ENCODE results near the gene DUSP10.
A peak's percentile ranks its signal among the peaks of the same experiment; 100 is the strongest.

Gene DUSP10

DNA sequence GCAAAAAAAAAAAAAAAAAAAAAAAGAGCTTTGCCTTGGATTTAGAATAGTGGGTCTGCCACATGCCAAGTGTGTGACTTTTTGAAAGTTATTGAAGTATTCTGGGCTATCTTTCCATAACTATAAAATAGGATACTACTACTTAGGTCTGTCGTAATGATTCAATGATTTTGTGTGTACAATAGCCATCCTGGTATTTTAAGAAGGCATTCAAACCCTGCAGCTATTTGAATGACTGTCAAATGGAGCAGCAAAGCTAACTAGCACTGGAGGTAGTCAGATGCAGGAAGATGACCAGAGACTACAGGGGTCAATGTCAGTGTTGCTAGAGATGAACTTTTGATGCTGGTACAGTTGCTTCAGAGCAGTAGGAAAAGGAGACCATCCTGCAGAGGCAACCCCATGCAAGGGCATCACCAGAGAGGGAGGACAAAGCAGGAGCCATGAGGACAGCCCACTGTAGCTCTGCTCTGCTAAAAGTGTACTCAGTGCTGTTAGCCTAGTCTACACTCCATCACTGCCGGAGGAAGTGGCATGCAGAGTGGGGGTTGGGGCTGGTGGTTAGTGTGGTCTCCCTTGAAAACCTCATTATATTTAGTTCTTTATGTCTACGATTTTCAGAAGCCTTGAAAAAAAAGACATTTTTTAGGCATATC is 29.0 kb downstream of the DUSP10 start:
- DNase-seq = no peak

DNA sequence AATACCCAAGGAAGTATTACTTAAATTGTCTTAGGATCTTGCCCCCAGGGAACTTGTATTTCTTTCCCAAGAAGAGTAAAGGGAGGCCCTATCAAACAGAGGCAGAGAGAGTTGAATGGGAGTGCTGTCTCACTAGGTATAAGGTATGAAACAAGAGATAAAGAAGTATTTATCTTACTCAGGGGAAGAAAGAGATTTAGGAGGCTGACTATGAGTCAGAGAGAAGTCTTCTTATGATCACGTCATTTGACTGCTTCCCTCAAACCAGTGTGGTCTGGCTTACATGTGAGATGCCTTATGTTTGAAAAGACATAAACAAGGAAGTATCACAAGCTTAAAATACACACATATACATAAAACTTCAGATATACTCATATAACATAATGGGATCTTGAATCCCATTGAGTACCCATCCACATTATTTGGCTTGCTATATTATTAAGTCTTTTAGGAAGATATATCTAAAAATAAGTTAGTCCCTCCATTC is 29.6 kb downstream of the DUSP10 start:
- no peak for DNase-seq

DNA sequence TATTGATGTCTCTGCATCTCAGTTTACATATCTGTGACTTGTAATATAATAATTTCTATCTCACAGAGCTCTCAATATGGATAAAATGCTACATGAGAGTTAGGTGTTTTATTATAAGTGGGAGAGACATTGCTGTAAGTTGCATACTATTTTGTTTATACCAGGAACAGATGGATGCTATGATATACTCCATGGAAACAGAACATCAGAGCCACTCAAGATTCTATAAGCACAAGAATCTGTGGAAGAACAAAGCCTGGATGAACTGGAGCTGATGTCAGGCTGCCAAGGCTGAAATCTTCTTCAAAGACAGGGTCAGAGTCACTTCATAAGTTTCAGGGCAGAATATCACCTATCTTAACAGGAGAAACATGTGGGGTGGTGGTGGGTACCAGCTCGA is 30.2 kb downstream of the DUSP10 start:
- no peak for DNase-seq

DNA sequence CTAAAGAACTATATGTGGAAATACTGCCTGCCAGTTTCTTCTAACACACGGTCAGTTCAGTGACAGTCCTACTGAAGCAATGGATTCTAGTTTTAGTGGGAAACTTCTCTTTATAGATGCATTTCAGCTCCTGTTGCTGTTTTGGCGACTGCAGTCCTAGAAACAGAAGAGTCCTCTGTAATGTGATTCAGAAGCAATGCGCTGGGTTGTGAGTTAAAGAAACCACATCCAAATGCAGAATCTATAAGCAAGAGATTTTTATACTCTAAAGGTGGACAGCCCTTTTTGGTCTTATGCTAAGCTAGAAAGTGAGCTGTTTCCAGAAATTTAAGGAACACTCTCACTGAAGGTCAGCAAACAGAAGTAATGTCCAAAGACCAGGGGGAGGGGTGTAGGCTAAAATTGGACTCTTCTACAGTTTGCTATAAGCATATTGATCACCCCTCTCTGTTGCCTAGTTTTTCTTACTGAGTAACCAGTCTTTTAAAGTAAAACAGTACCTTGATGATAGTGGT is 30.8 kb downstream of the DUSP10 start:
- no peak for DNase-seq

DNA sequence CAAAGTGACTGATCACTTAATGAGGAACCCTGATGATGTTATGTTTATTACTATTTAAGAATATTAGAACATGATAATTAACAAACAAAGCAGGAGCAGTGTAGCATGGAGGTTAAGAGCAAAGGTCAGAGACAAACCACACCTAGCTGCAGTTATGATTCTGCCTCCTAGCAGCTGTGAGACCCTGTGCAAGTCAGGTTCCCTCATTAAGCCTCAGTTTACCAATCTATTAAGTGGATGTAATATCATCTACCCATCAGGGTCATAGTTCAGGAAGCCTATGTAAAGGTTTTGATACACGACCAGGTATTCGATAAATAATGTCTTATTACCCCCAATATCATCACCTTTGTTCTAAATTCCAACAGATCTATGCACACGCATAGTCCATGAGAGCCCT is 32.0 kb downstream of the DUSP10 start:
- DNase-seq = no peak

DNA sequence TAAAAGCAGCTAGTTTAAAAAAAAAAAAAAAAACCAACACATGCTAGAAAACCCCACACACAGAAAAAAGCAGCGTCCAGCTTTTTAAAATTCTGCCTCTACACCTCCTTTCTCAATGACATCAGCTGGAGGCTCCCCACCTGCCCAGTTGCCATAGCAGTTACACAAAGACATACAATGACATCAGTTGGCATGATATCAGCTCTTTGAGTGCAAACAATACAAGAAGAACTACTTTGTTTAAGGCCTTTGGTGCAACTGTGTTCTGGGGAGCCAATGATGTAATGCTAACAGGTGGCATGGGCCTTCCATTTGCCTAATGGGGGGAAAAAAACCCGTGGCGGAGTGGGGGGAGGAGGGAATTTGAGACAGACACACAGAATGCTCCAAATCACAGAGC is 32.9 kb downstream of the DUSP10 start:
- DNase-seq = peak; percentile 96 to 99

DNA sequence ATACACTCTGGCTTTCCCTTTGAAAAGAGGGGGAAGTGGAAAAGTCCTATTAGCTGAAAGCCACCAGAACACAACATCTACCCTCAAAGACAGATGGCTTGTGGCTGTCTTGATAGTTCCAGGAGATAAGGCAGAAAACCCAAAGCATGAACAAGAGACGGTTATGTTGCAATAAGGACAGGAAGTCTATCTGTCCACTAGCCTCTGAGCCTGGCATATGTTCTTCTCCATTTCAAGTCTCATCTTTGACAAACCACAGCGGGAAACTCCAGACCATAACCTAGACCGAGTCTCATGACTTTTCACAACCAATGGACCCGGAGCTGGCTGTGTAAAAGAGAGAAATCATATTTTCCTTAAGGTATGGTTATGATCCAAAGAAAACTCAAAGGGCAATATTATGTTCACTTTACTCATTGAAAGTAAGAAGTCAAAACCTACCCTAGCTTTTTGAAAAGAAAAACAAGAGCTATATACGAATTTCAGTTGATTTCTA is 33.8 kb downstream of the DUSP10 start:
- DNase-seq = no peak

DNA sequence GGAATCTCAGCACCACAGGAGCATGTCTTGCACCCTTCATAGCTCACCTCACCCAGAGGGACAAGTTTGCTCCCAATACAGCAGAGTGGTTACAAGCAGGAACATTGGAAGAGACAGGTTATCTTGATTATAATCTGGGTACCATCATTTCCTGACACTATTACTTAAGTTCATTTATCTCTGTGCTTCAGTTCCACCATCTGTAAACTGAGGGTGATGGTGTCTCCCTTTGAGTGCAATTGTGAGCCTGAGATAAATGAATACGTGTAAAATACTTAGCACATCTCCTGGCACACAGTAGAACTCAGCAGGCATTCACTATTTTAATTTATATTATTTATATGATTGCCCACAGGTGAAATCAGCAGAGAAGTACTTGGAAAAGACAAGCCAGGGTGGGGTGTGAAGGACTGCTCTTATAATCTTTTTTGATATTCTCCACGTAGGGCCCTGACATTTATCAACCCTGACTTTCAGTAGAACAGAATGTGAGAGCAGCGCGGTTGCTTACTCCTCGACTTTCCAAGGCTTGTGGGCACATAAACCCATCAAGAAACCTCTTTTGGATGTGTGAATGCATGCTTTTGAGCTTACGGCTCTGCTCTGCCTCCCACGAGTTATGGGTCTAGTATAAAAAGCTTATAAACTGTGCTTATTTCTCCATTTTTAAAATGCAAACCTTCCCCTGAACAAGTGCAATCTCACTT is 34.9 kb downstream of the DUSP10 start:
- DNase-seq = no peak

DNA sequence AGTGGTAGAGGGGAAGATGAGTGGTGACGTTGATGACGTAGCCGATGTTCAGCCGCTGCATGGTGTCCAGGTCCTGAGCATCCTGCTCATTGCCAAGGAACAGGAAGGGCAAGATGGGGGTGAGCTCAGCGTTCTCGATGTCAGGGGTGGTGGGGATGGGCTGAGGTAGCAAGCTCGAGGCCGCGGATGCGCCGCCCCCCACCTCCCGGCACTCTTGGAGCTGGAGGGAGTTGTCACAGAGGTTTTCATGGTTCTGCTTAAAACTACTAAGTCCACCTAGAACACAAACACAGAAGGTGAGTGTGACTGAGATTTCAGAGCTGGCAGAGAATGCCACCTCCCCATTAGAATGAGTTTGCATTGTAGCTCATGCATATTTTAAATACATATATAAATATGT is 35.7 kb downstream of the DUSP10 start:
- DNase-seq = no peak

DNA sequence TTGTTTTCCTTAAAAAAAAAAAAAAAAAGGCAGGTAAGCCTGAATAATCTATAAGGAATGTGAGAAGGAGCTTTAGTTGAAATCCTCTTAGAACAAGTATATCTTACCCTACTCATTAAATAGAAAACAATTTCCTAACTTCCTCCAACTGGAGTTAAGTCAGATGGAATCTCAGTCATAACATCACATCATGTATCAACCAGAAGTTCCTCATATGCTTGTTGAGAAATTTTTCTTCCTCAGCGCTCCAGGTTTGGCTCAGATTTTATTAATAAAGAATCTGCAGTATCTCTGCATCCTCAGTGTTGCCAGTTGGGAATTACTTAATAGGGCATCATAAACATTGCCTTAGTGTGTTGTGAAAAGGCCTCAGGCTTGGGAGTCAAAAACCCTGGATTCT is 37.6 kb downstream of the DUSP10 start:
- no peak for DNase-seq

DNA sequence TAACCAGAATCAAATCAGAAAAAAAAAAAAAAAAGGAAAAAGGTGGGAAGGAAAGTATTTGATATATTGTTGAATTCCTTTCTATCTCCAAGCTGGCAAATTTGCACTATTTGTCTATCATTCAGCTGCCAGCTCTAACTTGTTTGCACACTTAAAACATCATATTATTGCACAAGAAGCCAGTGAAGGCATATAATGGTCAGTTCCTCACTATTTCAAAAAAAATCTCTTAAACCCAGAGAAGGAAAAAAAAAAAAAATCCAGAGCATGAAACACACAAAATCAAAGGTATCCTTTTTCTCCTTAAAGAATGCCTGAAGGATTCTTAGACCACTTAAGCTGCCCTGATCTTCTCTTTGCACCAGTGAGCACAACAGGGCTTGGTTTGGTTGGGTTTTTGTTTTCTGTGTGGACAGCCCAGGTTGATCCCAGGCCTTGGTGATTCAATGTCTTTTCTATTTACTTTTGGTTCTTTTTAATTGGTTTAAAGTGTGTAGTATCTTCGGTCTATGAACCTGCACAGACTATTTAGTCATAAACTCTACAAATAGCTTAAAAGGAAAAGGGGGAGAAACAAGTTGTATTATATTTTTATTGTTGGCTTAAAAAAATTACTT is 40.2 kb downstream of the DUSP10 start:
- no peak for DNase-seq

DNA sequence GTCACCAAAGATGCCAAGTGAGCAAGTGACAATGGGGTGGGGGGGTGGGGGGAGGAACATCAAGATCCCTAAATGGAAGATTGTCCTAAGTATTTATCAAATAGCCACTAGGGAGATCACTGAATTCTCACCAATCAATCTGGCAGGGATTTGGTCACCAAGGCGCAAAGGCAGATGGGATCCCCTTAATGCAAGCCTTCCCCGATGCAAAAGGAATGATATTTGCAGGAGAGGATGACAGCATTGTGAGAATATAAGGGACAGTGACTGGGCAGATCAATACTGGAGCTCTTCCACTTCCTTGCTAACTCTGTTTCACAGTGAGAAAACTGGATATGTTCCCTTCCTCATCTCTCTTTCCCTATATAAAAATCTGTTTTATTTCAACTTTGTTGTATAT is 40.9 kb downstream of the DUSP10 start:
- DNase-seq = no peak

DNA sequence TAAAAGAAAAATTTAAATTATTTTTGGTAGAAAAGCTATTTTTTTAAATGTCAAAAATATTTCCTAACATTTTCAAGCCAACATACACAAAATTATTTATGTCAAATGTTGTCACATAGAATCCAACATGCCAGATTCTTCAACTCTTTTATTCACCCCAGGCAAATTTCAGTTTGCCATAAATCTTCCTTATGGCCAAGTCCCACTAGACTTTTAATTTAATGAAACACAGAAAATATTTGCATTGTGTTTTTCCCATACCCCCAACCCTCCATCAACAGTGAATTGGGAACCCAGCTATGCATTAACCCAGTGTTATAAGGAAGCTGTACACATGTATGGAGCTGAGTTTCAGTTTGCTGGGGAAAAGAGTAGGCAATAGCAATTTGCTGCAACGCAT is 41.4 kb downstream of the DUSP10 start:
- DNase-seq = no peak

DNA sequence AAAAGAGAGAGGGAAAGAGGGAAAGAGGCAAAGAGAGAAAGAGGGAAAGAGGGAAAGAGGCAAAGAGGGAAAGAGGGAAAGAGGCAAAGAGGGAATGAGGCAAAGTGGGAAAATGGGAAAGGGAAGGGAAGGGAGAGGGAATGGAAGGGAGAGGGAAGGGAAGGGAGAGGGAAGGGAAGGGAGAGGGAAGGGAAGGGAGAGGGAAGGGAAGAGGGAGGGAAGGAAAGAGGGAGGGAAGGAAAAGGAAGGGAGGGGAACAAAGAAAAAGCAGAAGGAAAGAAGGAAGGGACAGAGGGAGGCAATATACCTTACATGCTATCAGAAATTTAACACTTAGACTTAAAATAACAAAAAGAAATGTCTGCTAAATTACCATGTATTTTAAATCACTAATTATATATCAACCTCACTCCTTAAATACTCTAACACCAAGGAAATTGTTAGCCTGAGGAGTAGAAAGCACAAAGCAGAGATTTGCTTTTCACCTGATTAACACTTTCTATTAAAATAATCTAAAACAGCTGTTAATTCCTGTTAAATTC is 41.8 kb downstream of the DUSP10 start:
- no peak for DNase-seq

DNA sequence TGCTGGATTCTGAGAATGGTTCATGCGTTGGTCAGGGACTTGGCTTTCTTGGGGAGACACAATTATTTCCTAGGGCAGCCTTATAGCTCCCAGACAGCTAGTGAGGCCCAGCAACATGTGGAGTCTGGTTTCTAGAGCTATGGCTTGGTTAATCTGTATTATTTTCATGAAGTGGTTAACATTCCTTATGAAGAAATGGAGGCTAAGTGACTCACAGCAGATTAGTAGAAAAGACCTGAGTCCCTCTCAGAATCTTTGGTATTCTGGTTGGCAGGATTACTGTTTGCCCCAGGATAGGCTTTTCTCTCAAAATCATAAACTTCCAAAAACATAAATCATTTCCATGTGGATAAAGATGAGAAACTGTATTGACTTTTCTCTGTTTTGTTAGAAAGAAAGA is 42.3 kb downstream of the DUSP10 start:
- DNase-seq = no peak

DNA sequence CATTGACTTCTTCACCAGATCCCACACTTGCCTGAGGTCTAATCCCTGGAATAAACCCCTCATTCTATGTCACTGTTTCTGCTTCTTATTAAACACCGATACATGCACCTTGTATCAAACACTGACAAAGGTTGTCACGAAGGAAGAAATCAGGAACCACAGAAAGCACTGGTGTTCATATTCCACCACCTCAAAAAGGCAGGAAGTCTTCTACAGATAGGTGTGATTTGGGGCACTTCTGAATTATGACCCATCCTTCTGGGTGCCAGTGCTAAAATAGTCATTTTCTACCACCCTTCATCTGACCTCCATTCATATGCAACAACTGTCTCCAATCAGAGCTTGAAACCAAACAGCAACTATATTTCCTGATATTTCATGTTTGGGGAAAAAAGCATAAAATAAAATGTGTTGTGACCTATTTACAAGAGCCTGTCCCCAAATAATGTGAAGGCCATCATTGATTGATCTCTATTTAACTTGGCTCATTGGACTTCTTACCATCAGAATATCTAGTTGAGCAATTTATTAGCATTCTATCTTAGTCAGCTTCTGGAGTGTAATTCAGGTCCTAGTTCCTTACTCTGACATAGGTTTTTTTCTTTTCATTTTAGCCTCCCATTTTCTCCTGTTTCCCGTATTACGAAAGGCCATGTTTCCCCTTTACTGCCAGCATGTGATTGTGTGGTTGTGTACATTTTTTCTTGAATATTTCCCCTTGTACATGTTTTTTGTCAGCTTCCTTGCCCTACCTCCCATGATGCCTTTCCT is 43.1 kb downstream of the DUSP10 start:
- no peak for DNase-seq

DNA sequence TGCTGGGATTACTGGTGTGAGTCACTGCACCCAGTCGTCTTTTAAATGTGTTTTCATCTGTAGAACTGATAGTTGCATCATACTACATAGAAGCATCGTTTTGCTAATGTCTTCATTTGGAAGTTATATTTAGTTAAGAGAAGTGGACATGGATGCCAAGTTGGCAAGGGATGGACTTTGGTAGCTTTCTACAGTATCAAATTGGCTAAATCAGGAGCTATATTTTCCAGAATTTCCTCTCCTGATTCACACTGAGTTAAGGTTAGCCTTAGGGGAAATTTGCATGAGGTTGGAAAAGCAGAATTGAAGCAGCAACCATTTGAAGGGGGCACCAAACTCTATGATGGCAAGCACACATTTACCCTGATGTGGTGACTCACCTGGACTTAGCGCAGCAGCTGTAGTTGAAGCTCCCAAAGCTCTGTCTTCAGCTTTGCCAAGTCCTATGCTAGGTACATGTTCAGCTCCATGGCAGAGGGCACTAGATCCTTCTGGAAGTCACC is 43.9 kb downstream of the DUSP10 start:
- no peak for DNase-seq

DNA sequence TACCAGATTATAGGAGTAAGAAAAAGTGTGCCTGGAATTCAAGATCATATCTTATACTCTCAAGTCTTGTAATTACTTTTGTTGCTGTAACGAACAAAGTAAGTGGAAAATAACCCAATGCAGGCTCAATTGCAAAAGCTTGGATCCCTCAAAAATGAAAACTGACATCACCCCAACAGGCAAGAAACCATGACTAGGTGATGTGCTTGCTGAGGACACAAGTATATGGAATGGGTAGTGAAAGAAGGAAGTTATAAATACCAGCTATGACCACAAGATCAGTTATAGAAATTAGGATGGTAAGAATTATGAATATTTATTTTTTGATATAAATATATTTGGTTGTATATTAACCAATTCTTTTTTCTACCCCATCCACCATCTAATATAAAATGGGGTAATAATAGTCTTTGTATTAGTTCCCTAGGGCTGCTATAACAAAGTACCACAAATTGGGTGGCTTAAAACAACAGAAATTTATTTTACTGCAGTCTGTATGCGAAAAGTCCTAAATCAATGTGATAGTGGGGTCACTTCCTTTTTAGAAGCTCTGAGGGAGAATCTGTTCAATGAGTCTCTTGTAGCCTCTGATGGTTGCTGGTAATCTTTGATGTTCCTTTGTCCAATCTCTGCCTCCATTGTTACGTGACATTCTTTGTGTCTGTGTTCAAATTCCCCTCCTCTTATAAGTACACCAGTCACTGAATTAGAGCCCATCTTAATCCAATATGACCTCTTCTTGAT is 45.0 kb downstream of the DUSP10 start:
- DNase-seq = no peak

DNA sequence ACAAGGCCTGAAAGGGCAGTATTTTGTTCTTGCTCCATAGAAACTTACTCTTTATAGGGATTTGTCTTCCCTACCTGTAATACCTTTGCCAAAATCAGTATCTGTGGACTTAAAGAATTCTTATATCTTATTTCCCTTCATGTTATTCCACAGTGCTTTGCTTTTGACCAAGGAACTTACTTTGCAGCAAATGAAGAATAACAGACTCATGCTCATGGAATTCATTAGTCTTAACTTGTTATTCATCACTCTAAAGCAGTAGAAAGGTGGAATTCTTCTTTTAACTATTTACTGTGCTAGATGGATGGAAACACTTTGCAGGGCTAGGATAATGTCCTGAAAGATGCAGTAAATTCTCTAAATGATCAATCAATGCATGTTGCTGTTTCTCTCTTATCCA is 45.9 kb downstream of the DUSP10 start:
- DNase-seq = no peak

DNA sequence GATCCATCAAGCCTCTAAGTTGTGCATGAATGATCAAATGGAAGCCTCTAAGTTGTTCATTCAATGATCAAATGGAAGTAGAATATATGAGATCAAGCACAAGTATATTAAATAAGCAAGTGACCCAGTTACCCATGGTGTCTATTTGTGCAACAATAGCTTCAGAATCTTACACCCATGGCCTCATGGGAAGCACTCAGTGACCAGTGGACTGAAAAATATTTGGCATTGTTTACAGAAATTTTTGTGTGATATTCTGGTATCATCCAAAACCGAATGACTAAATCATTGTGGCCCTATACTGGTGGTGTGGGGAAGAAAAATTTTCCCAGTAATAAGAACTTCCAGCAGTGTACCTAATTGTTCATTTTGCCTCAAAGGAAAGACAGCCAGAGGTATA is 46.6 kb downstream of the DUSP10 start:
- DNase-seq = no peak

DNA sequence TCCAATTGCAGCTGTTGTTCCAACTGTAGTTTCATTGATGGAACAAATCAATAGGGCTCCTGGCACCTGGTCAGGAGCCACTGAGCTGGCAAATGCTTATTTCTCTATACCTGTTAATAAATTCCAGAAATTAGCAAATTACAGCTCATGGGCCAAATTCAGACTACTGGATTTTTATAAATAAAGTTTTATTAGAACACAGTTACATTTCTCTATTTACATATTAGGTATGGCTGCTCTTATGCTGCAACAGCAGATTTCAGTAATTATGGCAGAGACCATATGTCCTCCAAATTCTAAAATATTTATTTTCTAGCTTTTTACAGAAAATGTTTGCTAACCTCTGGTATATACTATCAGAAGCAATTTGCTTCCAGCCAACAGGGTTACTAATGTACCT is 47.8 kb downstream of the DUSP10 start:
- DNase-seq = no peak

DNA sequence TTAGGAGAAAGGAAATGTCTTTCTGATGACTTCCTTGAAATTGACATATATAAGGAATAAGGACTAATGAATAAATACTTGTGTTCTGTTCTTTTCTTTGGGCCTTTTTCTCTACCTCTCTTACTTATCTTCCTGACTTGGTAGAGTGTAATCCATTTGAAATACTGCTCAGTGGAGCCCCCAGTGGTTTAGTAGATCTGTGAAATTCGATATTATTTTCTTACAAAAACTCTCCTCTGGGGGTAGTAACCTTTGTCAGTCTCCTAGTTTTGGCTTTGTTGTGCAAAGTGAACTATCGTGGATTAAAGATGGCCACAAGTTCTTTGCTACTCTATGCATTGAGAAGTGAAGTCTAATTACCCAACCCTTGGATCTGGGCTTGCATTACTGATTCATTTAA is 48.8 kb downstream of the DUSP10 start:
- DNase-seq = no peak
